Breast epithelium (tissue), 3 donors: ENCODE results near the gene TNNT1.

Experiments used
- CTCF ChIP-seq, 3 donors: fragments of 450-650 bp; IDR thresholded peaks; one replicate each; pipeline ENCODE4 v1.5.1; 2016 to 2017; ENCODE audit warnings: antibody characterized with exemption in 3 of 3, mild to moderate bottlenecking in 3 of 3, moderate library complexity in 3 of 3
- POLR2A ChIP-seq: fragments of 450-650 bp; IDR thresholded peaks from one replicate; pipeline ENCODE4 v1.6.1; 2016; ENCODE audit warnings: antibody characterized with exemption, mild to moderate bottlenecking, moderate library complexity

GRCh38 chr19:55145232-55145631, 3.8 kb downstream of the TNNT1 start:
- TF ChIP-seq CTCF (IDR thresholded peaks at IDR 0.05) (no peak), POLR2A (no peak)
